HepG2 (cell line): ENCODE results near the gene TRIM4. TPM values are rescaled to one million over a fixed set of nuclear protein-coding genes. Genes with fewer than 3 reads are reported as not detected.

Experiments
- DDIT3 ChIP-seq: sonication (generic); formaldehyde crosslinking; IDR thresholded peaks from 2 replicates; pipeline ENCODE4 v1.4.0; 2020; ENCODE audit warnings: mild to moderate bottlenecking, missing genetic modification reagents
- EZH2 ChIP-seq: conservative IDR thresholded peaks from 2 replicates; pipeline ENCODE4 v1.6.1; 2012; ENCODE audit warnings: mild to moderate bottlenecking, low read depth, low read length, moderate library complexity
- FOXA1 ChIP-seq, 2 experiments: fragments of 450-650 bp in 1 of 2; sonication (generic) in 1 of 2; formaldehyde crosslinking in 1 of 2; IDR thresholded peaks; 2 replicates each; pipeline versions ENCODE4 v1.4.0 to v1.6.1; 2016 to 2020; ENCODE audit warnings: missing genetic modification reagents in 1 of 2
- KAT7 ChIP-seq: IDR thresholded peaks from 2 replicates; pipeline ENCODE4 v1.6.1; 2018; ENCODE audit warnings: borderline replicate concordance, missing compliant biosample characterization
- KLF13 ChIP-seq: sonication (generic); formaldehyde crosslinking; IDR thresholded peaks from 2 replicates; pipeline ENCODE4 v1.4.0; 2020; ENCODE audit warnings: mild to moderate bottlenecking, missing genetic modification reagents
- PITX1 ChIP-seq: sonication (generic); formaldehyde crosslinking; IDR thresholded peaks from 2 replicates; pipeline ENCODE4 v1.5.1; 2020; ENCODE audit warnings: mild to moderate bottlenecking, missing genetic modification reagents
- PRDM10 ChIP-seq: sonication (generic); formaldehyde crosslinking; IDR thresholded peaks from 2 replicates; pipeline ENCODE4 v1.4.0; 2020; ENCODE audit warnings: low read depth, missing genetic modification reagents
- REL ChIP-seq: sonication (generic); formaldehyde crosslinking; conservative IDR thresholded peaks from 2 replicates; pipeline ENCODE4 v1.8.0; 2022; ENCODE audit warnings: mild to moderate bottlenecking, missing genetic modification reagents, moderate library complexity
- STAG1 ChIP-seq: sonication (generic); formaldehyde crosslinking; IDR thresholded peaks from 2 replicates; pipeline ENCODE4 v1.4.0; 2020; ENCODE audit warnings: missing genetic modification reagents
- ZBTB34 ChIP-seq: sonication (generic); formaldehyde crosslinking; IDR thresholded peaks from 2 replicates; pipeline ENCODE4 v1.8.0; 2022; ENCODE audit warnings: mild to moderate bottlenecking, missing genetic modification reagents
- ZC3H13 ChIP-seq: sonication (generic); formaldehyde crosslinking; IDR thresholded peaks from 2 replicates; pipeline ENCODE4 v1.8.1; 2023; ENCODE audit warnings: mild to moderate bottlenecking, missing genetic modification reagents, moderate library complexity
- ZNF280D ChIP-seq: sonication (generic); formaldehyde crosslinking; IDR thresholded peaks from 2 replicates; pipeline ENCODE4 v1.5.1; 2020; ENCODE audit warnings: mild to moderate bottlenecking, missing genetic modification reagents
- ZNF329 ChIP-seq: sonication (generic); formaldehyde crosslinking; IDR thresholded peaks from 2 replicates; pipeline ENCODE4 v1.9.0; 2021; ENCODE audit warnings: low read depth, mild to moderate bottlenecking, missing genetic modification reagents
- ZNF354B ChIP-seq: sonication (generic); formaldehyde crosslinking; IDR thresholded peaks from 2 replicates; pipeline ENCODE4 v1.8.0; 2022; ENCODE audit warnings: mild to moderate bottlenecking, missing genetic modification reagents
- ZNF543 ChIP-seq: sonication (generic); formaldehyde crosslinking; IDR thresholded peaks from 2 replicates; pipeline ENCODE4 v1.4.0; 2020; ENCODE audit warnings: mild to moderate bottlenecking, missing genetic modification reagents
- ZNF547 ChIP-seq: sonication (generic); formaldehyde crosslinking; IDR thresholded peaks from 2 replicates; pipeline ENCODE4 v1.5.1; 2020; ENCODE audit warnings: mild to moderate bottlenecking, missing genetic modification reagents
- ZNF678 ChIP-seq: sonication (generic); formaldehyde crosslinking; IDR thresholded peaks from 2 replicates; pipeline ENCODE4 v1.4.0; 2020; ENCODE audit warnings: mild to moderate bottlenecking, missing genetic modification reagents
- ZSCAN22 ChIP-seq: sonication (generic); formaldehyde crosslinking; IDR thresholded peaks from 2 replicates; pipeline ENCODE4 v1.4.0; 2020; ENCODE audit warnings: mild to moderate bottlenecking, missing genetic modification reagents
- polyA plus RNA-seq, 8 experiments: library from polyadenylated mRNA; depleted of rRNA in 3 of 8; stranded (reverse) in 7 of 8; unstranded in 1 of 8; fragments of >200 nt; fragmentation: Illumina TruSeq in 4 of 8; extraction: Trizol in 4 of 8; gene quantifications; 2 replicates each; pipeline versions ENCODE4 v1.2.1 to v1.2.3, GENCODE V29; 2011 to 2016; ENCODE audit warnings: low read depth in 4 of 8, missing spikeins in 1 of 8, mixed read lengths in 1 of 8; ENCODE audit not compliant: insufficient read depth in 1 of 8
- total RNA-seq, 5 experiments: library from RNA; depleted of rRNA; stranded (reverse); fragments of >200 nt; fragmentation: Illumina TruSeq; extraction: Trizol; gene quantifications; 2 replicates each; pipeline ENCODE4 v1.2.3, GENCODE V29; 2016; ENCODE audit warnings: low read depth in 1 of 5

TRIM4 gene
- total and polyA plus RNA-seq, 2 of the 13 experiments (the other 11 are each of a cell fraction or from before 2014, with no cell fraction given): 17.6 to 21.7 TPM

GRCh38 chr7:99918959-99919813, at the start of gene TRIM4 (continued):
- TF ChIP-seq ZNF547 (CRISPR knock-in tag): peak; percentile 55; the same call in 1 of the 2 replicates
- no peak for TF ChIP-seq ZBTB34 (CRISPR knock-in tag)
- no peak for TF ChIP-seq ZSCAN22 (CRISPR knock-in tag)
- 0 out of 2 replicates have a peak, but pooled peaks have one; percentile 30 for TF ChIP-seq ZNF543 (CRISPR knock-in tag)
- no peak for TF ChIP-seq ZNF329 (CRISPR knock-in tag)
- peak; percentile 46 for TF ChIP-seq PITX1 (CRISPR knock-in tag)
- peak; percentile 61; the same call in 1 of the 2 replicates for TF ChIP-seq REL (CRISPR knock-in tag)
- no peak for TF ChIP-seq ZNF678 (CRISPR knock-in tag)
- no peak; the same call in 1 of the 2 replicates for TF ChIP-seq ZNF280D
- TF ChIP-seq DDIT3 (CRISPR knock-in tag): no peak
- TF ChIP-seq FOXA1 (IDR thresholded peaks at IDR 0.05): no peak
- no peak; the same call in 1 of the 2 replicates for TF ChIP-seq FOXA1 (CRISPR knock-in tag; IDR thresholded peaks at IDR 0.05)
- TF ChIP-seq KAT7: no peak; the same call in 1 of the 2 replicates
- TF ChIP-seq ZC3H13 (CRISPR knock-in tag): peak; percentile 58; the same call in 1 of the 2 replicates
- no peak for TF ChIP-seq KLF13 (CRISPR knock-in tag)
- peak; percentile 65; the same call in 1 of the 2 replicates for TF ChIP-seq PRDM10
- TF ChIP-seq STAG1 (CRISPR knock-in tag): peak; percentile 65
- TF ChIP-seq ZNF354B (CRISPR knock-in tag): 0 out of 2 replicates have a peak, but pooled peaks have one; percentile 9
- no peak for TF ChIP-seq EZH2
